Measurements from ENCODE around the gene HCN2. TPM values are rescaled to one million over a fixed set of nuclear protein-coding genes. Genes with fewer than 3 reads are reported as not detected.

HCN2 gene
- total and polyA plus RNA-seq, 9 donors = 0.13 to 0.46 (median 0.29) TPM

DNA sequence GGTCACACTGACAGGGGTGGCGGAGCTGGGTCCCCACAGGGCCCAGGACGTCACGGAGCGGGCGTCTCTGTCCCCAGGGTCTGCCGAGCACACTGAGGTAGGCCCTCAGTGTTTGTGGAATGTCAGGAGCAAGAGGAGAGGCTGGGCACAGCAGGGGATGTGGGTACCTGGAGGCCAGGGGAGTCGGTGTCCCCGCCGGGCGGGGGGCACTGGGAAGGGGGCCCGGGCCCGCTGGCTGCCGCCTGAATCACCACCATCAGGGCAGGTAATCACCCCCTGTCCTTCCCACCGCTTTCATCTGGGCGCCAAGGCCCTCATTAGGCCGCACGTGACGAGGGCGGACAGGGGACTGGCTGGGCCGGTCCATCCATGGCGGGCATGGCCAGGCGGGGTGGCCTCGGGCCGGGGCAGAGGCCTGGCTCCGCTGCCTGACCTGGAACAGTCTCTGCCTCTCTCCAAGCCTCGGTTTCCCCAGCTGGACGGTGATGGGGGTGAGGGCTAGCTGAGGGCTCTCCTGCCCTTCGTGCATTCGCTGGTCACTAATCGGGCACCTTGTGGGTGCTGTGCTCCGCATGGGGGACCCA, 51.0 kb downstream of the HCN2 start:
- Histone ChIP-seq H3K4me1 (ENCODE audit: control insufficient read depth, insufficient read depth, low read length) (peaks cover 9% of the 10 kb centered on the region), H3K36me3 (ENCODE audit: control insufficient read depth, insufficient read depth, low read length) (peaks cover 9% of the 10 kb centered on the region), H3K9me3 (replicated peaks; ENCODE audit: control insufficient read depth, low read depth, low read length) (no peaks in the 10 kb centered on the region), H3K4me3 (ENCODE audit: low read length) (no peak overlapping the region), H3K27me3 (ENCODE audit: control insufficient read depth, insufficient read depth, low read length) (peaks cover 18% of the 10 kb centered on the region), H3K27ac (ENCODE audit: low read length) (no peak overlapping the region)
- no peak for DNase-seq
- 88% methylated on average over 21 of the region's 31 CpGs for WGBS (ENCODE audit: insufficient coverage)

DNA sequence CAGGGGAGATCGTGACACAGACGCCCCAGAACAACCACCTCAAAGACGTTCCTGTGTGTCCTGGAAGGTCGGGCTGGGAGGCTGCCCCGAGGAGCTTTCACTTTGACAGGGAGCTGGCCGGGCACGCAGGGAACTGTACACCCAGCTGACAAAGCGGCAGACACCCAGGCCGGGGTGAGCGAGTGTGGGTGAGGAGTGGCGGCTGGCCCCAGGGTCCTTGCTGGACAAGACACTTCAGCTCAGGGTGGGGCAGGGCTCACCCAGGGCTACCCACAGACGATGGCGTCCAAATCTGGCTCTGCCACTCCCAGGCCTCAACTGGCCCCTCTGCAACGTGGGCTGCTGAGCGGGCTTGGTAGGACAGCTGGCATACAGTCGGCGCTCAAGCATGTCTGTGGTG, 52.0 kb downstream of the HCN2 start:
- WGBS (ENCODE audit: insufficient coverage) = 84% methylated on average over 15 of the region's 17 CpGs
- DNase-seq = no peak
- H3K36me3 ChIP-seq (ENCODE audit: control insufficient read depth, insufficient read depth, low read length) = peaks cover 18% of the 10 kb centered on the region
- H3K4me3 ChIP-seq (ENCODE audit: low read length) = no peak overlapping the region
- H3K27ac ChIP-seq (ENCODE audit: low read length) = no peak overlapping the region
- H3K4me1 ChIP-seq (ENCODE audit: control insufficient read depth, insufficient read depth, low read length) = peaks cover 9% of the 10 kb centered on the region
- H3K9me3 ChIP-seq (replicated peaks; ENCODE audit: control insufficient read depth, low read depth, low read length) = no peaks in the 10 kb centered on the region
- peaks cover 18% of the 10 kb centered on the region for H3K27me3 ChIP-seq (ENCODE audit: control insufficient read depth, insufficient read depth, low read length)

DNA sequence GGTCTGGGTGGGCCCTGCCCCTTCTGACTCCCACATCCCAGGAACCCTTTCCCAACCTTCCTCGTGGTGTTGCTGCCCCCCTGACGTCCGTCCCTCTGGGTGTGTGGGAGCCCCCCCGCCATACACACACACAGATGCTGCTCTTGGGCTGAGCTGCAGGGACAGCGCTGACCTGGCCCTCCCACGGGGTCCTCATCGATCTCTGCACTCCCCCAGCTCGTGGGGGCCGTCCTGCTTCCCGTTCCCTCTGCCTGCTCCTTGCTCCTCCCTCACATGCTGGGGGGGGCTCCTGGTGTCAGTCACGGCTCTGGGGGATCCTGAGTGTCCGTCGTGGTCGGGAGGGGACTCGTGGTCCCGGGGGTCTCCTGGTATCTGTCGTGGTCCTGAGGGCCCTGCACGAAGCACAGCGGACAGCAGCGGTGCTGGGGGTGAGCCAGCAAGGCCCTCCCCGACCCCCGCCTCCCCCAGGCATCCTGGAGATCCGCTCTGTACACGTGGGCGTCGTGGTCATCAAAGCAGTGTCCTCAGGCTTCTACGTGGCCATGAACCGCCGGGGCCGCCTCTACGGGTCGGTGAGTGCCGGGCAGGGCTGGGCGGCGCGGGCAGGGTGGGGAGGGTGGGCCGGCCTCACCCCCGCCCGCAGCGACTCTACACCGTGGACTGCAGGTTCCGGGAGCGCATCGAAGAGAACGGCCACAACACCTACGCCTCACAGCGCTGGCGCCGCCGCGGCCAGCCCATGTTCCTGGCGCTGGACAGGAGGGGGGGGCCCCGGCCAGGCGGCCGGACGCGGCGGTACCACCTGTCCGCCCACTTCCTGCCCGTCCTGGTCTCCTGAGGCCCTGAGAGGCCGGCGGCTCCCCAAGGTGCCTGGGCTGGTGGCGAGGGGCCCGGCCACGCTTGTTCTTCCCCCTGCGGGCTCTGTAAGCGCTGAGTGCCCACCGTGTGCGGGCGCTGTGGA, 53.4 kb downstream of the HCN2 start:
- no peak for DNase-seq
- Histone ChIP-seq H3K27ac (ENCODE audit: low read length) (no peak overlapping the region), H3K27me3 (ENCODE audit: control insufficient read depth, insufficient read depth, low read length) (peaks cover 12% of the 10 kb centered on the region), H3K36me3 (ENCODE audit: control insufficient read depth, insufficient read depth, low read length) (peaks cover 24% of the 10 kb centered on the region), H3K4me1 (ENCODE audit: control insufficient read depth, insufficient read depth, low read length) (peaks cover 9% of the 10 kb centered on the region), H3K9me3 (replicated peaks; ENCODE audit: control insufficient read depth, low read depth, low read length) (no peaks in the 10 kb centered on the region), H3K4me3 (ENCODE audit: low read length) (no peak overlapping the region)
- 64% methylated on average over 66 of the region's 70 CpGs for WGBS (ENCODE audit: insufficient coverage)

DNA sequence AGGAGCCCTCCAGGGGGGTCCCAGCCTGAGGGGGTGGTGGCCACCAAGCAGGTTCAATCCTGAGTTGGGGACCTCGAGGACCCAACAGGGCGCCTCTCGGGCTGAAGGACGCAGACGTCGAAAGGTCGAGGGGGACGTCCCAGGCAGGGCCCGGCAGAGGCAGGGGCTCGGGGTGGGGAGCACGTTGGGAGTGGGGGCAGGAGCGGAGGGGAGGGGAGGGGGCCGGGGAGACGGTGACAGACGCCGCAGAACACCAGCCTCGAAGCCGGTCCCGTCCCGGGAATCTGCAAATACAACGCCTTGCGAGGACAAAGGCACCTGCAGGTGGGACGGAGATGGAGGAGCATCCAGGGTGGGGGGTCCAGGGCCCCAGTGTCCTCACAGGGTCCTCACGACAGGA, 54.1 kb downstream of the HCN2 start:
- no peak for DNase-seq
- Histone ChIP-seq H3K27me3 (ENCODE audit: control insufficient read depth, insufficient read depth, low read length) (peaks cover 6% of the 10 kb centered on the region), H3K27ac (ENCODE audit: low read length) (no peak overlapping the region), H3K9me3 (replicated peaks; ENCODE audit: control insufficient read depth, low read depth, low read length) (no peaks in the 10 kb centered on the region), H3K4me1 (ENCODE audit: control insufficient read depth, insufficient read depth, low read length) (peaks cover 8% of the 10 kb centered on the region), H3K4me3 (ENCODE audit: low read length) (no peak overlapping the region), H3K36me3 (ENCODE audit: control insufficient read depth, insufficient read depth, low read length) (peaks cover 29% of the 10 kb centered on the region)
- 68% methylated on average over 17 of the region's 24 CpGs for WGBS (ENCODE audit: insufficient coverage)

DNA sequence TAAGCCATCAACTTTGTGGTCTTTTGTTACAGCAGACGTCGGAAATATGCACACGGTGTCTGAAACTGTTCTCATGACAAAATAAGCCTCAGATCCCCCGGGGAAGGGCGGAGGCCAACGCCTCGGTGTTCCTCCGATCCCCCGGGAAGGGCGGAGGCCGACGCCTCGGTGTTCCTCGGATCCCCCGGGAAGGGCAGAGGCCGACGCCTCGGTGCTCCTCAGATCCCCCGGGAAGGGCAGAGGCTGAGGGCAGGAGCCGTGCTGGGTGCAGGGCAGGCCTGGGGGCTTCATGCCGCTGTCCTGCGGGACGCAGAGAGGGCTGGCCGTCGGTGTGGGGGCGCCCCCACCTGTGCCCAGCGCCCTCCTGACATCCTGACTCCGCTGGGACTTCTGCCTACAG, 54.7 kb downstream of the HCN2 start:
- 77% methylated on average over 26 of the region's 28 CpGs for WGBS (ENCODE audit: insufficient coverage)
- DNase-seq = no peak
- H3K36me3 ChIP-seq (ENCODE audit: control insufficient read depth, insufficient read depth, low read length) = peaks cover 35% of the 10 kb centered on the region
- H3K27ac ChIP-seq (ENCODE audit: low read length) = no peak overlapping the region
- no peaks in the 10 kb centered on the region for H3K9me3 ChIP-seq (replicated peaks; ENCODE audit: control insufficient read depth, low read depth, low read length)
- H3K4me1 ChIP-seq (ENCODE audit: control insufficient read depth, insufficient read depth, low read length) = peaks cover 1% of the 10 kb centered on the region
- no peak overlapping the region for H3K4me3 ChIP-seq (ENCODE audit: low read length)
- no peaks in the 10 kb centered on the region for H3K27me3 ChIP-seq (ENCODE audit: control insufficient read depth, insufficient read depth, low read length)

DNA sequence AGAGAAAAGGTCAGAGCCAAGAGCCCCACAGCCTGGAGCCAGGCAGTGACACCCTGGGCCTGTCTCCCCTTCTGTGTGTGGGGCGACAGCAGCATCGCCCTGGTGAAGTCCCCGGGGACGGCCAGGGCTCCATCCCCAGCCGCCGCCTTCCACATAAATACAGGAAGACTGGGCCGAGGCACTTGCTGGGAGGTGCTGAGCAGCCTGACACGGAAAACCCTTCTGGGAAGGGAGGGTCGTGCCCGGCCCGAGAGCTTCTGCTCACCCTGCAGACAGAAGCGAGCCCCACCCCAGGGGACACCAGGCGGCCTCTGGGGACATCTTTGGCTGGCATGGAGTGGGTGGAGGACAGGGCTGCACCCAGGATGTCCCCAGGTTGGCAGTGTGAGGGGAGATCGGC, 55.1 kb downstream of the HCN2 start:
- no peak overlapping the region for H3K4me3 ChIP-seq (ENCODE audit: low read length)
- 73% methylated on average over 12 of the region's 14 CpGs for WGBS (ENCODE audit: insufficient coverage)
- no peaks in the 10 kb centered on the region for H3K27me3 ChIP-seq (ENCODE audit: control insufficient read depth, insufficient read depth, low read length)
- H3K36me3 ChIP-seq (ENCODE audit: control insufficient read depth, insufficient read depth, low read length) = peaks cover 39% of the 10 kb centered on the region
- H3K27ac ChIP-seq (ENCODE audit: low read length) = no peak overlapping the region
- no peaks in the 10 kb centered on the region for H3K9me3 ChIP-seq (replicated peaks; ENCODE audit: control insufficient read depth, low read depth, low read length)
- no peak for DNase-seq
- H3K4me1 ChIP-seq (ENCODE audit: control insufficient read depth, insufficient read depth, low read length) = no peaks in the 10 kb centered on the region

DNA sequence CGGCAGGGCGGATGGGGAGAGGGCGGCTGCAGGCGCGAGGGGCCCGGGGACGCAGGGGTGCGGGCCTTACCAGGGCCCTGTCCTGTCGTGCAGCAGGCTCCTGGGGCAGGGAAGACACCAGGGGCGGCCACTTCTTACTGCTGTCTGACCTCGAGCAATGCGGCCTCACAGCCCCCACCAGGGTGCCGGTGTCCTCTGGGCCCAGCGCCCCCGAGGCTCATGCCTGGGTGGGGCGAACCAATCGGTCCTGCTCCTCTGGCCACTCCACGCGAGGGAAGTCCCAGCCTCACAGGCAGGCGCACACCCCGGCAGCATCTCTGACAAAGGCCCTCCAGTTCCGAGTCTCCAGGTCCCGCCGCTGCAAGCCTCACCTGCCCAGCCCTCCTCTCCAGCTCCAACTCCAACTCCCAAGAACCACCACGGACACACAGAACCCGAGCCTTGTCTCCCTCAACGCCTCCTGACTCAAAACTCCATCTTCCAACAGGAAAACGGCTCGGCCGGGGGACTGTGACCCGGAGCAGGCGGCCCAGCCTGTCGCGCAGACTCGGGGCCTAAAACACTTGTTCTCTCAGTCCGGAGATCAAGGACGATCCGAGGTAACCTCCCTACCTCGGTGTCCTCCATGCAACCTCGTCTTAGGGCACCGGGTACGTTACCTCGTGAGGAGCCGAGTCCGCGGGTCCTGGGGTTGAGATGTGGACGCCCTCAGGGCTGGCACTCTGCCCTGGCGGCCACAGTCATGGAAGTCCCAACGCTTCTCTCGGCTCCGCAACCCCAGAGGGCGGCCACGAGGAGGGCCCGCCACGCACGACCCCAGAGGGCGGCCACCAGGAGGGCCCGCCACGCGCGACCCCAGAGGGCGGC, 56.5 kb downstream of the HCN2 start:
- H3K4me1 ChIP-seq (ENCODE audit: control insufficient read depth, insufficient read depth, low read length) = no peaks in the 10 kb centered on the region
- no peak overlapping the region for H3K4me3 ChIP-seq (ENCODE audit: low read length)
- no peak for DNase-seq
- H3K27ac ChIP-seq (ENCODE audit: low read length) = no peak overlapping the region
- no peaks in the 10 kb centered on the region for H3K9me3 ChIP-seq (replicated peaks; ENCODE audit: control insufficient read depth, low read depth, low read length)
- peaks cover 50% of the 10 kb centered on the region for H3K36me3 ChIP-seq (ENCODE audit: control insufficient read depth, insufficient read depth, low read length)
- WGBS (ENCODE audit: insufficient coverage) = 90% methylated on average over 62 of the region's 62 CpGs
- no peaks in the 10 kb centered on the region for H3K27me3 ChIP-seq (ENCODE audit: control insufficient read depth, insufficient read depth, low read length)

DNA sequence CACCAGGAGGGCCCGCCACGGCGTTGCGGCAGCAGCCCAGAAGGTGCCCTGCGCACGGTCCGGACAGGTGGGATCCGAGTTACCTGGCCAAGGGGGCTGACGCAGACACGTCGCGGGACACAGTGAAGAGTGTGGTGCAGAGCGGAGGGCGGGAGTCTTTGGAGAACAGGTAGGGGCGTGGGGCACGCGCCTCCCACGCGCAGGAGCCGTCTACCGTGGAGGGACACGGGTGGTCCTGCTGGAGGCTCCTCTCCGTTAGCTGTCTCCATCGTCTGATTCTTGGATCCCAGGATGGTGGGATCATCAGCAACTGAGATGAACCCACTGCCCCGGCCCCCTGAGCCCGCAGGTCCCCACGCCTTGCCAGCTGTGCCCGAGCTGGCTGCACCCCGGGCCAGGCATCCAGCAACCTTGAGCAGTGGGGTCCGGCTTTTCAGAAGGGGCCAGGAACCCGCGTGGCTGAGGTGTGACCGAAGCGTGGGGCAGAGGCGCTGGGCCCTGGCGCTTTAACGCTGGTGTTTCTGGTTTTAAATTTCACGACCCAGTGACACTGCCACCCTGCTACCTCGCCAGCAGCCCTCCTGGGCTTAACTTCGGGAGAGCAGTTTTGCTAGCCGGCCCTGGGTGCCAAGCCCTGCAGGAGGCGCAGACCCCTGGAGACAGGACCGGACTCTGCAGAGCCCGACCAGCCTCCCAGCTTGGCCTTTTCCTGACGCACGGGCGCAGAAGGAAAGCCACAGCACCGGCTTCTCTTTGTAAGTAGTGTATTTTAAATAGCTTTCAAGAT, 57.3 kb downstream of the HCN2 start:
- Histone ChIP-seq H3K27ac (ENCODE audit: low read length) (no peak overlapping the region), H3K9me3 (replicated peaks; ENCODE audit: control insufficient read depth, low read depth, low read length) (no peaks in the 10 kb centered on the region), H3K4me1 (ENCODE audit: control insufficient read depth, insufficient read depth, low read length) (no peaks in the 10 kb centered on the region), H3K4me3 (ENCODE audit: low read length) (no peak overlapping the region), H3K36me3 (ENCODE audit: control insufficient read depth, insufficient read depth, low read length) (peaks cover 54% of the 10 kb centered on the region), H3K27me3 (ENCODE audit: control insufficient read depth, insufficient read depth, low read length) (no peaks in the 10 kb centered on the region)
- no peak for DNase-seq
- whole genome bisulfite sequencing (ENCODE audit: insufficient coverage) = 94% methylated on average over 42 of the region's 48 CpGs

DNA sequence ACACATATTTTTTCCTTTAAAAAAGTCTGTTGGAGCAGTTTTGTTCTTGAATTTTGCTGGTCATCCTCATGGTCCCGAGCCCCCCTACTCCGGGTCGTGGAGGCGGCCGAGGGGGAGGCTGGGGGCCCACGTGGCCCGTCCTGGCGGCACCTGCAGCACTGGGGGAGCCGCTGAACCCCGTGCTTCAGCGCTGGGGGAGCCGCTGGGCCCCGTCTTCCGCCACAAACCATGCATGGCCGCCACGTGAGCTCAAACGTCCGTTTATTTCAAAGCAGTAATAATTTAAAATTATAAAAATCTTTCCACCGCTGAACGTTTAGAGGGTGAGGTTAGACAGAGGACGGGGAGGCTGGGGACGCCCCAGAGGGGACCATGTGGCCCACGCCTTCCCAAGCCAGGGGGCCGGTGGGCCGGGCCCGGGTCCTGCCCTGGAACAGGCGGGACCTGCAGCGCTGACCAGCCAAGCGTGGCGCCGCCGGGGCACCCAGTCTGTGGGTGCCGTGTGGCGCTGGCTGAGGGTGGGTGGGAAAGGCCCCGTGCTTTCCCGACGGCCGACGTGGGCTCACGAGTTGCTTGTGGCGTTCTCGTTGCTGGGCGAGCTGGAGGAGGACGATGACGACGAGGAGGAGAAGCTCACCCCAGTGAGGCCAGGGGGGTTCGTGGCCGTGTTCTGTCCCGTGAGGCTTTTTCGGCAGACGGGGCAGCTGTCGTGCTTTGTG, 58.0 kb downstream of the HCN2 start:
- no peaks in the 10 kb centered on the region for H3K27me3 ChIP-seq (ENCODE audit: control insufficient read depth, insufficient read depth, low read length)
- H3K9me3 ChIP-seq (replicated peaks; ENCODE audit: control insufficient read depth, low read depth, low read length) = no peaks in the 10 kb centered on the region
- H3K27ac ChIP-seq (ENCODE audit: low read length) = no peak overlapping the region
- peaks cover 61% of the 10 kb centered on the region for H3K36me3 ChIP-seq (ENCODE audit: control insufficient read depth, insufficient read depth, low read length)
- H3K4me1 ChIP-seq (ENCODE audit: control insufficient read depth, insufficient read depth, low read length) = no peaks in the 10 kb centered on the region
- DNase-seq = no peak
- no peak overlapping the region for H3K4me3 ChIP-seq (ENCODE audit: low read length)
- 94% methylated on average over 37 of the region's 52 CpGs for WGBS (ENCODE audit: insufficient coverage)
